Ammon's horn (tissue), 1 donor: ENCODE results near the gene SCYL3.

ENCODE experiments used
- DNase-seq: peaks from one replicate; pipeline ENCODE4 v3.0.0-alpha.2; 2016; ENCODE audit warnings: low spot score

SCYL3 gene

GRCh38 chr1:169900571-169900970, 6.9 kb upstream of the SCYL3 start:
- DNase-seq: no peak

DNA sequence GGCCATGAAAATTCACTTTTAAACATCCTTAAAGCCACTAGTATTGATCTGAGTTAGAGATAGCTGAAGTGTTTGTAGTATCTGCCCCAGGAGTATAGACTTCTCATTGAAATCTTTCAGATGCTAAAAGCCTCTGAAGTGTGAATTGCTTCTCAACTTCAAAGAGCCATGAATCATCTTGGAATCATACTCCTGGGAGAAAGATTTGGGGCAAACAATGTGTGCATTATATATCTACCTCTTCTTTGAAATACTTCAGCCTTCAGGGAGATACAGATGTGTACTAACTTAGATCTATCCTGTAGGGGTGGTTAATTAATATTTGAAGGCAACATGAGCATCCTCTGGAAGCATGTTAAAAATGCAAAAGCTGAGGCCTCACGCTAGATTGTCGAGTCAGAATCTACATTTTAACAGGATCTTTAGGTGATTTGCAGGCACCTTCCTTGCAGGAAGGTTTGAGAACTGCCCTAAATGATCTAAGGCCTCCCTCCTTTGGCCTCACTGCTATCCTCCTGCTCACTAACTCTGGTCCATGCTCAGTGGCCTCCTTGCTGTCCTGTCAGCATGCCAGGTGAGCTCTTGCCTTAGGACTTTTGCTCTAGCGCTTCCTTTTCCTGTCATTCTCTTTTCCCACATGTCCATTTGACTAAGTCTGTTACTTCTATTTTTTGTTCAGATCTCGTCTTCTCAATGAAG, 6.0 kb upstream of the SCYL3 start:
- DNase-seq: no peak

DNA sequence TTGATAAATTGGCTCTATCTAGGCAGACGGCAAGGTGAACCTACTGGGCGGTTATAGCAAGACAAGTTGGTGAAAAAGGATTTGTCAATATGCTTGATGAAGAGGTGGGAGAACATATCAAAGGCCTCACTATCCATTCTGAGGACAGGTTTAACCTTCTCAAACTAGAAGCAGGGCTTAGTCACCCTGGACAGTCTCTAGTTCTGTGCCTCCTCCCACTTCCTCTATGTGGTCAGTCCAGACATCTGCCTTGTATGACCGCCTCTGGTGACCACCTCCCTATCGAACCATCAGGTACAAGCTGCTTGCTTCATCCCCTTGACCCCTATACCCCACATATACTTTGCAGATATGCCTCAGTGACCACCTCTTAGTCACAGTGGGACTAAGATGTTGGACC, 2.3 kb upstream of the SCYL3 start:
- no peak for DNase-seq

GRCh38 chr1:169894424-169895145, 889 bp upstream of the SCYL3 start:
- DNase-seq: peak; percentile 23

- peak; percentile 30 for DNase-seq
These were observed 610 bp downstream of the SCYL3 start for GRCh38 chr1:169892927-169893644.

DNA sequence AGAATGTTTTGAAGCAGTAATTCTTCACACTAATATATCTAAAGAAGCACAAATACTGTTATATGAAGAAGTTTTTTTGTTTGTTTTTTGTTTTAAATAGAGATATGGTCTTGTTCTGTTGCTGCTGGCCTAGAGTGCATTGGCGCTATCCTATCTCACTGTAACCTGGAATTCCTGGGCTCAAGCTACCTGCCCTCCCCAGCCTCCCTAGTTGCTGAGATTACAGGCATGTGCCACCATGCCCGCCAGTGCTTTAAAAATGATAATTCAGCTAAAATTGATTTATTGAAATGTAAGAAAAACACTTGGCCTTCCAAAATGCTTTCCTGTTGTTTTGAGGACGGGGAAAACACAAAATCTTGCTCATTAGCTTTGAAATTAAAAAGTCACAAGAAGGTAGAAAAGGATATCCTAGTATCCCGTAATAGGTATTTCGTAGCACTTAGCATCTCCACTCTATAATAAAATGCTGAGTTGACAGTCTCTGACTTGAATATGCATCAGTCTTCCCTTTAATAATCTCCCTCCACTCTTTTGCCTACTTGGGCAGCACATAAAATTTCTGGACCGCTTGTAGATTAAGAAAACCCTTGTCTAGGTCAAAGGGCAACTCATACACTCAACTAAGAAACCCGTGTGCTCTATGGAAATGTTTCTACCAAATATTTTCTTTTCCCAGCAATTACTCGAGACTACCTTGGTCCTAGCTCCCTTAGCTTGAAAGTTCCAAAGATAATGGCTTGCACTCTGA, 1.3 kb downstream of the SCYL3 start:
- no peak for DNase-seq

DNA sequence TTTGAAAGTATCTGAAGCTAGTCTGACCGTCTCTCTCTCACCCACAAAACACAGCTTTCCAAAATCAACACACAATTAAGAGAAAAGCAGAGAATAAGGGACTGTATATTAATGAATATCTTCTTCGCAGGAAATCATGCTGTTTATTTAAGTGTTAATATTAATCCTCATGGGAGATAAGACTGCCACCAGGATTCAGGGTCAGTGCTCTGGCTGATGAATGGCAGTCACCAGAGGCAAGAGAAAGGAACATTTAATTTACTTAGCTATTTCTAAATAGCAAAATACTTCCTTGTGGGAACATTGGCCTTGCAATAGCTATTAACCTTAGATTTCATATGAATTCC, 2.2 kb downstream of the SCYL3 start:
- DNase-seq: no peak

DNA sequence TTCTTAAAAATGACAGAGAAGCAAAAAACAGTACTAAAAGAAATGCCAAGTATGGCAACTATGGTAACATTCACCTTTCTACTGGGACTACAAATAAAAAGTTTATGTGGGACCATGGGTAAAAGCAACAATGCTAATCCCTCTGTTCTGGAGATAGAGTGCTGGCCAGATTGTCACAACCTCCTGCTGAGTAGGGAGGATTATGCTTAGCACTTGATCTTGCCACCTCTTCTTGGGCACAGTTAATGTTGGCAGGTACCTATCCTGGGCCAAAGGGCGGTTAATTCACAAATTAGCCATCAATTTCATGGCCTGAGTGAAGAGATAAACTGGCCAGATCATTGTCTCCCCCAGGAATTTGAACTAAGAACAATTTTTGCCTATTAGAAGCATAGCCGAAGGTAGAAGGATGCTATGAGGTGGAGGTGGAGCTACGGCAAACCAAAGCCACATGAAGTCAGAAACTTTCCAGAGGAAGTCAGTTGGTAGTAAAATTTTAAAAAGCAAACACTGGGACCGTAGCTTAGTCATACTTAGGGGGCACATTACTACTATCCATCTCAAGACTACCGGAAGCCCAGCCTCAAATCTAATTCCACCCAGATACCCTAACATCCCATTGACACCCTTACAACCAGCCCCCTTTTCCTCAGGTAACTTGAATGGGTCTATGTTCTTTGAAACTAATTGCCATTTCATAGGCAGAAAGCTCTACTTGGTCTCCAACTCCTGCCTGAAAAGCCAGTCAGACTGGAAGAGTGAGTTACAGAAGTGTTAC, 2.7 kb downstream of the SCYL3 start:
- DNase-seq: no peak

DNA sequence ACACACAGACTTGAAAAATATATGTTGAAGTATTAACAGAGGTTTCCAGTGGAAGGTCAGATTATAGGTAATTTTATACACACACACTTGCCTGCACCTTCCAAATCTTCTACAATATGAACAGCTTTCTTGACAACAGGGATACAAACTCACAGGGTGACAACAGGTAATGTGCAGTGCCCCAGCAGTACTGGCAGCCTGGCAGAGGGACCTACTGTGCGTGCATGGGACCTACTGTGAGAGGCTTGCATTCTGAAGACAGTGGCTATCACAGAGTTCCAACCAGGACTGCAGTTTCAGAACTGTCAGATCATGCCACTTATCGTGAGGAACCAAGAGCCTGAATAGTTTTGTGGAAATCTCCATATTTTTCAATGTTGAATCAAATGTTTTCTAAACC, 3.8 kb downstream of the SCYL3 start:
- no peak for DNase-seq

GRCh38 chr1:169886931-169887330, 6.8 kb downstream of the SCYL3 start:
- no peak for DNase-seq

GRCh38 chr1:169886422-169886821, 7.3 kb downstream of the SCYL3 start:
- no peak for DNase-seq

DNA sequence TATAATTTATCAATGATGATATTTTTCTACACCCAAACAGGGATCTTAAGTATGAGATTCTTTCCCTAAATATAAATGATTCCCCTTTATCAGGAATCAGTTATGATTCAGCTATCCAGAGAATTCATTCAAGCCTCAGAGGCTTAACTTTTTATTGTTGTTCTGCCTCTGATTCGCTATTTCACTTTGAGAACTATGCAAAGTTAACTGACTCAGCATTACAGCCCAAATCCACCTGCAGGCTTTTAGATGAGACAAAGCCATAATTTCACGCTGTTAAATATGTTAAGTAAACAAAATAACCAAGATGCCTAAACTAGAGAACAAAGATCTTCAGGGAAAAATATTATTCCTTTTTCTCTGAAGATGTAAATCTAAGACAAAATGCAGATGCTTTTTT, 8.5 kb downstream of the SCYL3 start:
- no peak for DNase-seq

DNA sequence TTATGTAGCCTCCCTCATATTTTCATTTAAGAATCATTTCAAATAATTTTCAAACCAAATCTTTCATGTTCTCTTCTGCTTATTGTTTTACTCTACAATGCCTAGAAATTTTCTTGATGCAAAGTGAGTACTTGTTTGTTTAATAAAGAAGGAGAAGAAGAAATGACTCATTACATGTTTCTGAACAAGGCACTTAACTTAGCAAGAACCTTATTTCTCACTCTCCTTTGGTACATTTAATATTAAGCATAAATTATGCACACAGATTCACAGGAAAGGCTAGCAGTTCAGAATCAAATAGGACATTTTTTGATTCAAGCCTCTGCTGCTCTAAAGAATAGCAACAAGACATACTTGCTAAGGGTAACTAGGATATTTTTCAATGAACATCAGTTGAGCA, 9.1 kb downstream of the SCYL3 start:
- no peak for DNase-seq

GRCh38 chr1:169882039-169882511, 11.6 kb downstream of the SCYL3 start:
- no peak for DNase-seq

- DNase-seq: no peak
These were observed 14.5 kb downstream of the SCYL3 start for GRCh38 chr1:169879034-169879840.

GRCh38 chr1:169878498-169878897, 15.2 kb downstream of the SCYL3 start:
- no peak for DNase-seq

GRCh38 chr1:169877800-169878491, 15.8 kb downstream of the SCYL3 start:
- no peak for DNase-seq

GRCh38 chr1:169874229-169874628, 19.5 kb downstream of the SCYL3 start:
- DNase-seq: no peak

DNA sequence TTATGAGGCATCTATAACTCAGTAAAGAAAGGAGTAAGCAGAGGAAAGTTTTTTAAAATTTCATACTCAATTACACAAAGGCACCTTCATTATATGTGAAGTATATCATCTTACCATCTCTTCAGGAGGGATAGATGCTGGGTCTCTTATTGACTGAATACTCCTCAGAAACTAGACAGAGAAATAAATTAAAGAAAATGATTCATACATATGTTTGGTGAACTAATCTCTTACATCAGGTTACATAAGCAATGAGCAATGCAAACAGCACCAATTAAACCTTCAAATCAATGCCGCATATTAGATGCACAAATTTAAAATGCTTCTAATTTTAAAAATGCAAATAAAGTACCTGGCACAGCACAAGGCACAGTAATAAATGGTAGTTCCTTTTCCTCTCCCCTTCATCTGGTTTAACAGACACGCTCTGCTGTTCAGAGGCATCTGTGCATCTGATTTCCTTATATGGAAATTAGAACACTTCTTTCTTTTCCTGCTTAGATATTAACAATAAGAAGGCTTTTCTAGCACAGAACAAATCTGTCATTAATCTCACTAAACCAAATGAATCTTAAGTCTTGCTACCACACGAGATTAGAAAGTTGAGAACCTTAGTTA, 20.0 kb downstream of the SCYL3 start:
- peak; percentile 25 for DNase-seq

GRCh38 chr1:169872906-169873305, 20.8 kb downstream of the SCYL3 start:
- no peak for DNase-seq
